Bronchial epithelial cell (primary cell): ENCODE measurements around the gene LRRC66. TPM values are rescaled to one million over a fixed set of nuclear protein-coding genes. Genes with fewer than 3 reads are reported as not detected.

Experiments used
- DNase-seq: peaks from one replicate; pipeline ENCODE4 v3.0.0-alpha.2; 2010; ENCODE audit warnings: low read depth
- FAIRE-seq: peaks from 2 replicates; lab custom pipeline; 2011; peaks lifted over from hg19 to GRCh38; lab: Jason Lieb, UNC
- H3K27me3 ChIP-seq: 2 replicates; pipeline ENCODE4 v1.5.1; 2011; ENCODE audit warnings: low read length; ENCODE audit not compliant: control insufficient read depth, insufficient read depth
- H3K36me3 ChIP-seq: 2 replicates; pipeline ENCODE4 v1.5.1; 2011; ENCODE audit warnings: low read length; ENCODE audit not compliant: control insufficient read depth, insufficient read depth
- H3K4me3 ChIP-seq: 2 replicates; pipeline ENCODE4 v1.5.1; 2011; ENCODE audit warnings: mild to moderate bottlenecking, low read depth, low read length, control low read depth
- CTCF ChIP-seq: IDR thresholded peaks from 2 replicates; pipeline ENCODE4 v1.5.1; 2011; ENCODE audit warnings: mild to moderate bottlenecking, moderate library complexity, low read length, control low read depth, inconsistent platforms; ENCODE audit not compliant: insufficient read depth, severe bottlenecking
- total RNA-seq: library from RNA; depleted of rRNA; stranded (reverse); fragments of >200 nt; gene quantifications from 2 replicates; pipeline ENCODE4 v1.2.1, GENCODE V29; 2014

Gene LRRC66
- 0.26 and 0.51 TPM in 2 replicates for total RNA-seq

- DNase-seq: peak; percentile 33
- FAIRE-seq: no peak
Measured at GRCh38 chr4:52019936-52020657, at the start of gene LRRC66. Gene LRRC66 (minus strand): TSS chr4:52020363. CDS start chr4:52017613, 2,750 bp downstream.

GRCh38 chr4:52069571-52069970 is 49.4 kb upstream of the LRRC66 start:
- FAIRE-seq: no peak

More at GRCh38 chr4:52019936-52020657, at the start of gene LRRC66:
- no peak within 1 kb of the TSS for H3K4me3 ChIP-seq
- no peak for TF ChIP-seq CTCF
- H3K27me3 ChIP-seq: no peaks in the 10 kb centered on the region
- no peaks in the 10 kb centered on the region for H3K36me3 ChIP-seq

GRCh38 chr4:52059372-52059771 is 39.2 kb upstream of the LRRC66 start:
- DNase-seq (peak; percentile 94), FAIRE-seq (peak; percentile 77)
- no peak for TF ChIP-seq CTCF

More at GRCh38 chr4:52069571-52069970, 49.4 kb upstream of the LRRC66 start:
- H3K36me3 ChIP-seq: no peaks in the 10 kb centered on the region
- no peak for TF ChIP-seq CTCF
- H3K4me3 ChIP-seq: no peak overlapping the region
- H3K27me3 ChIP-seq: no peaks in the 10 kb centered on the region
- DNase-seq: no peak

GRCh38 chr4:52058275-52058674 is 38.1 kb upstream of the LRRC66 start:
- H3K36me3 ChIP-seq: peaks cover 1% of the 10 kb centered on the region
- TF ChIP-seq CTCF: no peak
- no peak for FAIRE-seq

More at GRCh38 chr4:52059372-52059771, 39.2 kb upstream of the LRRC66 start:
- Histone ChIP-seq H3K36me3 (peaks cover 1% of the 10 kb centered on the region), H3K27me3 (no peaks in the 10 kb centered on the region), H3K4me3 (no peak overlapping the region)

GRCh38 chr4:52057196-52057595 is 37.0 kb upstream of the LRRC66 start:
- DNase-seq (peak; percentile 75), FAIRE-seq (no peak)

More at GRCh38 chr4:52058275-52058674, 38.1 kb upstream of the LRRC66 start:
- Histone ChIP-seq H3K27me3 (no peaks in the 10 kb centered on the region), H3K4me3 (no peak overlapping the region)
- DNase-seq: no peak

More at GRCh38 chr4:52057196-52057595, 37.0 kb upstream of the LRRC66 start:
- no peak overlapping the region for H3K4me3 ChIP-seq
- no peak for TF ChIP-seq CTCF
- no peaks in the 10 kb centered on the region for H3K27me3 ChIP-seq
- H3K36me3 ChIP-seq: peaks cover 1% of the 10 kb centered on the region
